GM21447 (cell line): ENCODE data around the gene CARD11.

Experiments used
- ATAC-seq: cut with Tn5 transposase; IDR thresholded peaks from one replicate; pipeline ENCODE4 v1.9.1; 2021; ENCODE audit not compliant: unreplicated experiment

Gene CARD11

DNA sequence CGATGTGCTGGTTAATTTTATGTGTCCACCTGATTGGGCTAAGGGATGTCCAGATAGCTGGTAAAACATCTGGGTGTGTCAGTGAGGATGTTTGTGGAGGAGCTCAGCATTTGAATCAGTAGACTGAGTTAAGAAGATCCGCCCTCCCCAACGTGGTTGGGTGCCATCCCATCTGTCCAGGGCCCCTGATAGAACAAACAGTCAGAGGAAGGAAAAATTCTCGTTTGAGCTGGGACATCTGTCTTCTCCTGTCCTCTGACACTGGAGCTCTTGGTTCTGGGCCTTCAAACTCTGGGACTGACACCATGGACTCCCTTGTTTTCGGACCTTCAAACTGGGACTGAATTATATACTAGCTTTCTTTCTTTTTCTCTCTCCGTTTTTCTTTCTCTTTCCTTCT is 59.6 kb downstream of the CARD11 start:
- no peak for ATAC-seq

DNA sequence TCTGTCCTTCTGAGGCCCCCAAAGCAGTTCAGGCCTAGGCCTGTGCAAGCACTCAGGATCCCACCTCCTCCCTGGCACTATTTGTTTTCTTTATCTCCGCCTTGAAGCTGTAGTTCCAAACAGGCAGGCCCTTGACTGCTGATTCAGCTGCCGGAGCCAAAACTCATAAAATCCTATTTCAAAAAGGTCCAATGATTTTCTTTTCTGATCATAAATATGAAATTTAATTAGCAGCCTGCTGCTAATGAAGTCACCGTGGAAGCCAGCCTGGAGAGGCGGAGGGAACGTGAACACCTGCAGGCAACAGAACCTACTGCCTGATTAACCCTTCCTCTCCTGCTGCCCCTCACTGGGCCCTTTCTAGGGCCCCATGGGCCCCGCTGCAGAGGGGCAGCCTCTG is 60.1 kb downstream of the CARD11 start:
- ATAC-seq: no peak

- ATAC-seq: no peak
Measured at GRCh38 chr7:2982831-2983230, 60.8 kb downstream of the CARD11 start.

GRCh38 chr7:2982401-2982800 is 61.3 kb downstream of the CARD11 start:
- no peak for ATAC-seq

DNA sequence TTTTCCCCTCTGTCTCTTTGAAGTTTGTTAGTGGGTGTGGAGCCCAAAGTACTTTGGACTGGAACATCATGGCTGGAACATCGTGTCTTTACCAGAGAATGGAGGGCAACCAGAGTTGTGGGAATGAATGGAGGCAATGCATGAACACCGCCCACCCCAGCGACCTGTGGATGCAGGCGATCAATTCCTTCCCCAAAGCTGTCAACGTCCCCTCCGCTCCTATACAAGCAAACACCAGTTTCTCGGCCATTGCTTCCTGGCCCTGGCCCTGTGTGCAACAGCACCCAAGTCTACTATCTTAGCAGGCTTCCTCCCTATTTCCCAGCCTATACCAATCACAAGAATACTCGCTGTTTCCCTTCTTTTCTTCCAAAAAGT is 62.6 kb downstream of the CARD11 start:
- ATAC-seq: no peak

DNA sequence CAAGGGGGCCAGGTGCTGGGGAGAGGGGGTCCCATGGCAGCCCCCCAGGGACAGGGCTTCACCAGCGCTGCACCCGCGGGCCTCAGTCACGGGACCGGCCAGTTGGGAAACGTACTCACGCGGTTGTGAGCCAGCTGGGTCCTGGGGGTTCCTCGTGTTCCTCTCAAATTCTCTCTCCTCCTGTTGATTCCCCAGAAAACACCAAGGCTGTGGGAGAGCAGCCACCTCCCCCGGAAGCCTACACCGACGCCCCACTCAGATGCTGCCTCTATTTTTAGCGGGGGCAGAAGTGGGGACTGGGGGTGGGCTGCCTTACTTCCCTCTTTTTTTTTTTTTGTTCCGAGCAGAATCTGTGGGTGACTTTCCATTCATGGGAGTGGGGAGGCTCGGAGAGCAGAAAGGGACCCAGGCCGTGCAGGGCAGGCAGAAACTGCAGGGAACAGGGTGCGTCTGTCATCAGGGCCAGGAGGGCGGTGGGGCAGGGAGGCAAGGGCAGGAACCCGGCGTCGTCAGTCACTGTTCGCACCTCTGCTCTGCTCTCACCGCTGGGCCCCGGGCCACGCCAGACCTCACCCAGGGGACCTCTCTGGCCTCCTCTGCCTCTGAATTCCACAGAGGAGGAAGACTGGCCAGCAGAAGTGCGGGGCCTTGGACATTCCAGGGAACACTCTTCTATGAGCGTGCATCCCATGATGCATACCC is 63.1 kb downstream of the CARD11 start:
- ATAC-seq: no peak

DNA sequence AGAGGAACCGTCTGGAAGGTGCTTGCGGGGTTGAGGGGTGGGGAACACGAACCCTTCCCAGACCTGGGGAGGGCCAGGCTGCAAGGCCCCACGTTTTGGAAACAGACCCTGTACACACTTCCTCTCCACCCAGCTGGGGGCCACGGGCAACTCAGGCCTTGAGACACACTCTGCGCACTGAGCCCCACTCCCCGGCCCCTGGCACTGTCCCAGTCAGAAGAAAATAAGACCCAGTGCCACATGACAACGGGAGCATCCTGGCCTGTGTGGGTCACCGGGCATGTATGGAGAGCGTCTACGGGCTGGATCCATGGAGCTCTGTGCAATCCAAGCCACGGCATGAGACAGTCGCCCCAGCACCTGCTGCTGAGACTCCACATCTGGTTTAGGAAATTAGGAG is 63.7 kb downstream of the CARD11 start:
- ATAC-seq: no peak

DNA sequence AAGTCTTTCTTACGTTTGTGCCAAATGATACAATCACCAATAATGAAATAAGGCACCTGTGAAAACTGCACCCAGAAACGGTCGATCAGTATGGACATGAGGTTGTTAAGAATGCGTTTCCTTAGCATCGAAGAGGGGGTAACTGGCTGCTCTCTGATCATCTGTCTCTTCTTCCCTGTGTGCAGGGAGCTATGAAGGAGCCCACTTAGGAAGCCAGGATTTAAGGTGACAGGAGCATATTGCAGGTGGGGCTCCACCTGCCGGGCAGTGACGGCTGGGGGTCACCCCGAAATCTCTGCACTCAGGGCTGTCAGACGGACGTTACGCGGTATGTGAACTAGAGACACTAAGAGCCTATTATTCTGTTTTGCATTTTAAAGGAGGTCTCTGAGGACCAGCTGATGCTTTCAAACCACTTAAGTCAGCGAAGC is 64.5 kb downstream of the CARD11 start:
- ATAC-seq: peak; percentile 34

- ATAC-seq: peak; percentile 81
Measured at GRCh38 chr7:2978408-2978807, 65.3 kb downstream of the CARD11 start.

DNA sequence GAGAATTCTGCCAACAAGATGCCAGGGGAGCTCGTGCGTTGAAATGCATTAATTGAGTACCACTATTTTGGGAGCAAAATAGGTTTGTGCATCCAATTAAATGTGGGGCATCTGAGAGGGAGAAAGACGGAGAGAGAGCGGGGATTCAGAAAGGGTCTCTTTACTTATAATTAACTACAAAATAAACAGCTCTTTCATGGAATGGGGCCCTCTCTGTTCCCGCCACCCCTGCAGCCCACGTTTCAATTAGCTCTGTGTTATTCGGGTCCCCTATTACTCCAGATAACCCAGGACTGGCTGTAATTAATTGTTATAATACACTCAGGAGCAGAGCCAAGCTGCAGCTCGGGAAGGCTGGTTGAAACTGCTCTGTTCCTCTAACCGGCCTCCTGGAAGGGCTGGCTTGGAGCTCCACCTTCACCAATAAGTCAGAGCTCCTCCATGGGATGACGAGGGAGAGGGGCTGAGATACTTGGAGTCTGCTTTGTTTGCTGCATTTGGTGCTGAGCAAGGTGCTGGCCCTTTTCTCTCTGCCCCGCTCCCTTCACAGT is 67.8 kb downstream of the CARD11 start:
- ATAC-seq: no peak

DNA sequence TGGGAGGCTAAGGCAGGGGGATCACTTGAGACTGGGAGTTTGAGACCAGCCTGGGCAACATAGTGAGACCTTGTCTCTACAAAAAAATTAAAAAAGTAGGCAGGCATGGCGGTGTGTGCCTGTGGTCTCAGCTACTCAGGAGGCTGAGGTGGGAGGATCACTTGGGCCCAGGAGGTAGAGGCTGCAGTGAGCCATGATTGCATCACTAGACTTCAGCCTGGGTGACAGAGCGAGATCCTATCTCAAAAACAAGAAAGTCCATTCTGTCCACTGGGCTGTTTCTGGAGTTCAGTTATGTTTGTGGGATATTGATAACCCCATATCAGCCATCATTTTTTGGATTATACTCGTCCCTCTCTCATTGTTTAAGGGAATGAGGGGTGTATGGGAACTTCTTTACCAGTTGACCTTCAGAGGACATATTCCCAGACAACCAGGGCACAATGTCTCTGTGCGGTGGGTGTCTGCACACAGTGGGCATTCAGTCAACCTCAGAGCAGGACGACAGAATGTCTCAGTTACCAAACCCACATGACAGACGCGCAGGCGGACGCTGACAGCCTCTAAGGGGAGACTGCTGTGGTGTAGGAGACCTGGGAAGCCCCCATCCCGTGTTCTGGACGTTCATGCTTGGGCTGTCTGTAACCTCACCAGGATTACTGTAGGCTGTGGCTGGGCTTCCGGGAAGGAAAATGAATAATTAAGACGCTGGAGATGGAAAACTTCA is 69.4 kb downstream of the CARD11 start:
- no peak for ATAC-seq

DNA sequence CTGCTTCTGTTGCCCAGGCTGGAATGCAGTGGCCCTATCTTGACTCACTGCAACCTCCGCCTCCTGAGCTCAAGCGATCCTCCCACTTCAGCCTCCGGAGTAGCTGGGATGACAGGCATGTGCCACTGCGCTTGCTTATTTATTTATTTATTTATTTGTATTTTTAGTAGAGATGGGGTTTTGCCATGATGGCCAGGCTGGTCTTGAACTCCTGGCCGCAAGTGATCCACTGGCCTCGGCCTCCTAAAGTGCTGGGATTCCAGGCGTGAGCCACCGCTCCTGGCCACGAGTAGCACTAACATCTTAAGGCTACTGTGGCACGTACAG is 70.9 kb downstream of the CARD11 start:
- no peak for ATAC-seq

DNA sequence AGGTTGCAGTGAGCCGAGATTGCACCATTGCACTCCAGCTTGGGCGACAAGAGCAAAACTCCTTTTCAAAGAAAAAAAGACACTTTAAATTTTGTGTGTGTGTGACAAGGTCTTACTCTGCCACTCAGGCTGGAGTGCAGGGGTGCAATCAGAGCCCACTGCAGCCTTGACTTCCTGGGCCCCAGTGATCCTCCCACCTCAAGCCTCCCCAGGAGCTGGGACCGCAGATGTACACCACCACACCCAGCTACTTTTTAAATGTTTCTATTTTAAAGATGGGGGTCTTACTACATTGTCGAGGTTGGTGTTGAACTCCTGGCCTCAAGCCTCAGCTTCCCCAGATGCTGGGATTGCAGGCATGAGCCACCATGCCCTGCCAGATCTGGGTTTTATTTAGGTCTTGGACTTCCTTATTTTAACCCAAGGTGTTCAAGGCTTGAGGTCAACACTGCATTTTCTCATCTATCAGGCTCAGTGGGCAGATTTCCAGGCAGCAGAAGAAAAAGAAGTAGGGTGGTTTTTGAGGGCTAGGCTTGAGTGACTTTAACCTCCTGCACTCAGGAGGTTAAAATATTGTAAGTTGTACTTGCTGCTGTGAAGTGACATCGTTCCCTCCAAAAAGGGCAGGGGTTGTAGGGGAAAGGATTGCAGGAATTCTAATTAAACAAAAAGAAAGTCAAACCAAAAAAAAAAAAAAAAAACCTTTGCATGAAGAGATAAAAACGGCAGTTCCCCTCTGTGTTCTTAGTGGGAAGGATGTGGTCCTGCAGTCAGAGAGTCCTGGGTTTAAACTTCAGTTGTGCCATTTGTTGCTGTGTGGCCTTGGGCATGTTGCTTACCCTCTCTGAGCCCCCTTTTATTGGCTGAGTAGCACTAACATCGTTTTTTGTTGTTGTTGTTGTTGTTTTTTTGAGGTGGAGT is 71.5 kb downstream of the CARD11 start:
- peak; percentile 83 for ATAC-seq

GRCh38 chr7:2970861-2971260 is 72.8 kb downstream of the CARD11 start:
- ATAC-seq: no peak

DNA sequence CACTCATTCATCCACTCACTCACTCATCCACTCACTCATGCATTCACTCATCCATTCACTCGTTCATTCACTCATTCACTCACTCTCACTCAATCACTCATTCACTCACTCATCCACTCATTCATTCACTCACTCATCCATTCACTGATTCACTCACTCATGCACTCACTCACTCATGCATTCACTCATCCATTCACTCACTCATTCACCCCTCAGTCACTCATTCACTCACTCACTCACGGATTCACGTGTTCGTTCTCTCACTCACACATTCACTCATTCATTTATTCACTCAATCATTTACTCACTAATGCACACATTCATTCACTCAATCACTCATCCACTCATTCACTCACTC is 73.4 kb downstream of the CARD11 start:
- no peak for ATAC-seq

DNA sequence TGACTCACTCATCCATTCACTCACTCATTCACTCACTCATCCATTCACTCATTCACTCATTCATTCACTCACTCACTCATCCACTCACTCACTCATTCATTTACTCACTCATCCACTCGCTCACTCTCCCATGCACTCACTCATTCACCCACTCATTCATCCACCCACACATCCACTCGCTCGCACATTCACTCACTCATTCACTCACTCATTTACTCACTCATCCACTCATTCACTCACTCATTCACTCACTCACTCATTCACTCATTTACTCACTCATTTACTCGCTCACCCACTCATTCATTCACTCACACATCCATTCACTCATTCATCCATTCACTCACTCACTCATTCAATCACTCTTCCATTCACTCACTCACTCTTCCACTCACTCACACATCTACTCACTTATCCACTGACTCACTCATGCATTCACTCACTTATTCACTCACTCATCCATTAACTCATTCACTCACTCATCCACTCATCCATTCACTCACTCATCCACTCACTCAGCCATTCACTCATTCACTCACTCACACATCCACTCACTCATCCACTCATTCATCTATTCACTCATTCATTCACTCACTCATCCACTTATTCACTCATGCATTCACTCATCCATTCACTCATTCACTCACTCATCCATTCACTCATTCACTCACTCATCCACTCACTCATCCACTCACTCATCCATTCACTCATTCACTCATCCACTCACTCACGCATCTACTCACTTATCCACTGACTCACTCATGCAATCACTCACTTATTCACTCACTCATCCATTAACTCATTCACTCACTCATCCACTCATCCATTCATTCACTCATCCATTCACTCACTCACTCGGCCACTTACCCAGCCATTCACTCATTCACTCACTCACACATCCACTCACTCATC is 74.0 kb downstream of the CARD11 start:
- no peak for ATAC-seq

GRCh38 chr7:2968616-2969397 is 74.9 kb downstream of the CARD11 start:
- ATAC-seq: no peak

- no peak for ATAC-seq
Measured at GRCh38 chr7:2968176-2968575, 75.5 kb downstream of the CARD11 start.

GRCh38 chr7:2967705-2968104 is 76.0 kb downstream of the CARD11 start:
- ATAC-seq: no peak

DNA sequence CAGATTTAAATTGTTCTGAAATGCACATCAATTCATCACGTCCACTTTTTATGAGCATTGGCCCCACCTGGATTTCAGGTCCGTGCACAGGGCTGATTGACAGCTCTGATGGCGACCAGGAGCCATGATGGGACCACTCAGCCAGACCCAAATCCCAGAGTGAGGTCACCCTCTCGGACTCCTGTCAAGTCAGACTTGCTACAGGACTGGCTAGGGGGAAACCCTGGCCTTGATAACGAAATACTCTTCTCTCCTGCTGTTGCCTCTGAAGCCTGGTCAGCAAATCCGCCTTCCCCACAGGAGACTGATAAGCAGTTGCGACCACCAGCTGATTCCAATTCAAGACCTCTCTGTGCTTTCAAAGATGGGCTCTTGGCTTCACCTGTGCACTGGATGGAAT is 76.4 kb downstream of the CARD11 start:
- ATAC-seq: no peak
